Measurements from ENCODE around the gene STK11.

STK11 gene

DNA sequence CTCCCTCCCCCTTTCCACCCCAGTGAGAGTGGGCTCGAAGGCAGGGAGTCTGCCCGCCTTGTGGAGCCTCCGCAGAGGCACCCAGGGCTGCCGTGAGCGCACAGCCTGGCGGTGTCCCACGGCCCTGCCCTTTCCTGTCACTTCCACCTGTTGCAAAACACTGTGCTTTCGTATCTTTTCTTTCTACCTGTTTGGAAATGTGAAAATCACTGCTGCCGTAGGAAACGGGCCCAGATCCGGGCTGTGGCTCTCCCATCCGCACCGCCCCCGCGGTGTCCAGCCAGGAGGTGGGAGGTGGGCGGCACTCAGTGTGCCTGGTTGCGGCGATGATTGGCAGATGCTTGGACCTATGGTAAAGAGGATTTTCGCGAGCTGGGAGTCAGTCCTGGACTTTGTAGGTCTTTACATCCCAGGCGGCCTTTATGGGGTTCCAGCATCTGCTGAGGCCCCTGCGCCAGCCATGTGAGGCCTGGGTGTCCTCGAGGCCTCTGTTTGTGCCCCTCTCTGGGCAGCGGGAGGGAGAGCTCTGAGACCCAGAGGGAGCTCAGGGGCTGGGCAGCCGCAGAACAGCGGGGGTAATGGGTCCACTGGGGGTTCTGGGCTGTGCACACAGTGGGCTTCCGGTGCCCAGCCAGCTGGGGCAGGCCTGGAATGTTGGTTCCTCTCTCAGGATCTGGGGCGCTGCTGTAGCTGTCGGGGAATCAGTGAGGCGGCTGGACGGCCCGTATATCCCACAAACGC lies 6.1 kb downstream of the STK11 start:
- no peak for DNase-seq

DNA sequence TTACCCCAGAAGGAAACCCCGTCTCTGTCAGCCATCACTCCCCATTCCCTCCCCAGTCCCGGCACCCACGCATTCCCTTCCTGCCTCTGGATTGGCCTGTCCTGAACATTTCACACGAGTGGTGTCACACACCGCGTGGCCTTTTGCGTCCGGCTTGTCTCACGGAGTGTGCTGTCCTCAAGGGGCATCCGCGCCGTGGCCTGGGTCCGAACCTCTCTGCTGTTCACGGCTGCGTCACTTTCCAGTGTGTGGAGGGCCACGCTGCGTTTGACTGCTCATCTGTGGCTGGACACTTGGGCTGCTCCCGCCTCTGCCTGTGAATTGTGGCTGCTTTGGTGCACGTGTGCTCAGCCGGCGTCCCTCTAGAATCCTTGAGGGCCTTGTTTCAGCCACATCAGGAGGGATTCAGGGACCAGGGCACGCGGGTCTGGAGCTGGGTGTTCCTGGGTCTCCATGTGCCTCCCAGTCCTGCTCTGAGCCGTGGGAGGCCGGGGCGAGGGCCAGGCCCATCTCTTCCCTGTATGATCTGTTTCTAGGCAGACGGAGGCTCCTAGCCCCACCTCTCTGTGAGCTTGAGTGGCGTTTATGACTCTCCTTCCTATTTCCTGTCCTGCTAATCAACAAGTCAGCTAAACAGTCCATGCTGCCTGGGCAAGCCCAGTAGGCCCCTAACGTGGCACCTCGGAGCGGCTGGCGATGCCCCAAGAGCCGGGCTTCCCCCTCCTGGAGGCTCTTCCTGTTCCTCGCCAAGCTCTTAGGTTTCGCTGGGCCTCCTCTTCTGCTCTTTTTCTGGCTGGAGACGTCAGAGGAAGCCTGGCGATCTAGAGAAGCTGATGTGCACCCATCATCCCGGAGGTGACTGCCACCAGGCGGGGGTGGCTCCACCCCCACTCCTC lies 8.1 kb downstream of the STK11 start:
- DNase-seq: no peak

DNA sequence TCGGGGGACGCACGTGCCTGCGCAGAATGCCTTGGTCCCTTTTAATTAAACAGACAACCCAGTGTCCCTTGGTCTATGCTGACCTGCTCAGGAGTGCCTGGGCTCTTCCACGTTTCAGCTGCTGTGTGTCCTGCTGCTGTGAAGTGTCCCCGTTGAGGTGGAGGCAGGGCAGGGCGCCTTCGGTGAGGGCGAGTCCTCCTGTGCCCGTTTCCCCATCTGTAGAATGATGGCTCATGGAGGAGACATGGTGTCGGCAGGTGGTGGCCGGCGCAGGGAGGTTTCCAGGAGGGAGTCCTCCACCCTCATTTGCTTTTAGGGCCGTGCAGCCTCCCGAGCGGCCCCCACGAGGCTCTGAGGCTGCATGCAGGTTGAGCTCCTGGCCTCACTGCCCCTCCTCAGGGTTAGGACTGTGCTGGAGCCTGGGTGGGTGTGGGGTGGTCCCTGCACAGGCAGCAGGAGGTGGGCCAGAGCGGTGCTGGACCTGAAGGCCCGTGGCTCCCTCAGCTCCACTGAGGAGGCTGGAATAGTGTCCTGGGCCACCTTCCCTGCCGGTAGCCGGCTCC lies 8.8 kb downstream of the STK11 start:
- DNase-seq: no peak

DNA sequence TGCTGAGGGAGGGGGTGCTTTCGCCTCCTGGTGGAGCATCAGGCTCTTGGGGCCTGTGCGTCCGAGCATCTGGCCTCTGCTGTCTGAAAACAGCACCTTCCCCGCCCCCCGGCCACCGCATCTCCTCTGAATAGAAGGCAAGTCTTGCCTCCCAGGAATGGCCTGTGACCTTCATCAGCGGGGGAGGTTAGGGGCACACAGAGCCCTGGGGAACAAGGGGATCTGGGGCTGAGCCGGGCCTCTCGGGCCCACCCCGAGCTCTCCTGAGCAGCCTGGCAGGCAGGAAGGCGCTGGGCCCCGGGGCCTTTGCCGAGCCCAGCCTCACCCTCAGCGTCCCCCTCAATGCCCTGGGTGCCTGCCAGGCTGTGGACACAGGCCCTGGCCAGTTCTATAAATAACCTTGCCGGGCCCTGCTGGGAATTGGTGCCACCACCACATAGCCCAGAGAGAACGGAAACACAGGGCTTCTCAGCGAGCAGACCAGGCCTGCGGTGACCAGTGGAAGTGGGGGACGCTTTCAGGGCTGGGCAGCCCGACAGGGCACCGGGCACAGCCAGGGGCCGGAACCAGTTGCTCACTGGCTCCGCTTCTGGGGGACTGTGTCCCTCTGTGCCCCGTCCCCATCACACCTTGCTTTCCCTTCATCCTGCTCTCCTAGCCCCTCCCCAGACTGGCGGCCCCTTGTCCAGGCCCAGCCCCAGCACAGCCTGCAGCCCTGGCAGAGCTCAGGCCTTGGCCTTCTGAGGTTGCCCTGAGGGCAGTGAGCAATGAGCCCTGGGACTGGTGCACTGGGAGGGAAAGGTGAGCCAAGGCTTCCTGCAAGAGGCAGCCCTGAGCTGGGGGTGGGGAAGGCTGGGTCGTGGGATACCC lies 9.5 kb downstream of the STK11 start:
- DNase-seq: no peak

DNA sequence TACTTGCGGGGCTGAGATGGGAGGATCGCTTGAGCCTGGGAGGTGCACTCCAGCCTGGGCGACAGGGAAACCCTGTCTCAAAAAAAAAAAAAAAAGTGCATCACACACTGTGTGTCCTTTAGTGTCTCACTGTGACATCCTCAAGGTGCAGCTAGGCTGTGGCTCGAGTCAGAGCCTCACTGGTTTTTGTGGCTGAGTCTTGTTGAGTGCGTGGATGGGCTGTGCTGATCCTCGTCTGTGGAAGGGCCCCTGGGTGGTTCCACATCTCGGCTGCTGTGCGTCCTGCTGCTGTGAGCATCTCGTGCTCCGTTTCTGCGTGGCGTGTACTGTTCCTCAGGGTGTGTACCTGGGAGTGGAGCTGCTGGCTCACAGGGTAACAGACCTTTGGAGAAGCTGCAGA lies 11.2 kb downstream of the STK11 start:
- DNase-seq: no peak

DNA sequence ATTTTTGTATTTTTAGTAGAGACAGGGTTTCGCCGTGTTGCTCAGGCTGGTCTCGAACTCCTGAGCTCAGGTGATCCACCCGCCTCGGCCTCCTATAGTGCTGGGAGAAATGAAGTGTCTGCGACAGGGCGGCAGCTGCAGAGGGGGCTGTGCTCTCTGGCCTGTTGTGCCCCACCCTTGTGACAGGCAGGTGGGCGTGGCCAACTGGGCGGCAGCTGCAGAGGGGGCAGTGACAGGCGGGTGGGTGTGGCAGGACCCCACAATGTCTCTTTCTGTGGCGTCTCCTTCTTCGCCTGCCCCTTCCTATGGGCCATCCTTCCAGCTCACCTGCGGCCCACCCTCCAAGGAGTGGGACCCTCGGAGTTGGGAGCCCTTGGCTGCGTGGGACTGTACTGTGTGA lies 11.8 kb downstream of the STK11 start:
- DNase-seq: no peak

DNA sequence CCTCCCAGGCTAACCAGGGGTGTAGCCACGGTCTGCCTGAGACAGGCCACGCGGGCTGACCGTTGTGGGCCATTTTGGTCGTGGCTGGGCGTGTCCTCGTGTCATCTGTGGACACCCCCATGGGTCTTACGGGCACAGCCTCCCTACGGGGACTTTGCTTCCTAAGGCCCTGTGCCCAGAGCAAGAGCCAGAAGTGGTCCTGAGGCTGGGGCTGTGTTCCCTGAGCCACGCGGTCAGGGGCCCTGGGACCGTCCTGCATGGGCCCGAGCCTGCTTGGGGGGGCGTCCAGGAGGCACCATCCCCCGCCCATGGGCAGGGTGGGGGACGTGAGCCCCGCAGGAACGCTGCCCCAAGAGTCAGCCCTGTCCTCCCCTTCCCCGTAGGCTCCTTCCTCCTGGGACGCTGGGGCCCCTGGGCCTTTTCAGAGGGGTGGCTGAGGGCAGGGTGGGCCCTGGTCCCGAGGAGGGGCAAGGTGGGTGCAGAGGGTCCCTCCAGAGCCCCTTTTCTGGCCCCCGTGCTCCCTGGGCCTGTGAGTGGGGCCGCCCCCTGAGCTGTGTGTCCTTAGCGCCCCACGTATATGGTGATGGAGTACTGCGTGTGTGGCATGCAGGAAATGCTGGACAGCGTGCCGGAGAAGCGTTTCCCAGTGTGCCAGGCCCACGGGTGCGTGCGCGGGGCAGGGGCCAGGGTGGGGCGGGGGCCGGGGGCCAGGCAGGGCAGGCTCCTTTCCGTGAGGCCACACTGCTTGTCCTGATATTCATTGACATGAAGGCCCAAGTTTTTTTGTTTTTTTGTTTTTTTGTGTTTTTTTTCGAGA lies 13.4 kb downstream of the STK11 start:
- no peak for DNase-seq

DNA sequence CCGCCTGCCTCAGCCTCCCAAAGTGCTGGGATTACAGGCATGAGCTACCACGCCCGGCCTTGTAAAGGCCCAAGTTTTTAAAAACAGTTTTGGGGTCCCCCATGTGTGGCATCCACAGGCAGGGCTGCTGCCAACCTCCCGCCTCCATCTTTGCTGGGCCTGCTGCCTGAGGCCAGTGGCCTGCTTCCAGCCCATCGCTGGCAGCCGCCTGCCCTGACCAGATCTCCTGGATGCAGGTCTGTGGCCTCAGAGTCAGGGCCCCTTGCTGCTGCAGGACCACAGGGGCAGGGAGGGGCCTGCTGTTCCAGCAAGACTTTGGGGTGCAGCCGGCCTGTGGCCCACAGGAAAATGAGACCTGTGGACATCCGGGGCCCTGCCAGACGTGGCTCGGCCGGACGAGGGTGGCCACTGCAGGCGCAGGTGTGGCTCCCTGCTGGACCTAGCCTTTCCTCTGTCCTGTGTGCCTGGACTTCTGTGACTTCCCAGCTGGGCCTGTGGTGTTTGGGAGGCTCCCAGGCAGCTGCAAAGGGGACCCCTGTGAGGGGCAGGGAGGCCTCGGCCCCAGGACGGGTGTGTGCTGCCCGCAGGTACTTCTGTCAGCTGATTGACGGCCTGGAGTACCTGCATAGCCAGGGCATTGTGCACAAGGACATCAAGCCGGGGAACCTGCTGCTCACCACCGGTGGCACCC lies 14.4 kb downstream of the STK11 start:
- DNase-seq: no peak

DNA sequence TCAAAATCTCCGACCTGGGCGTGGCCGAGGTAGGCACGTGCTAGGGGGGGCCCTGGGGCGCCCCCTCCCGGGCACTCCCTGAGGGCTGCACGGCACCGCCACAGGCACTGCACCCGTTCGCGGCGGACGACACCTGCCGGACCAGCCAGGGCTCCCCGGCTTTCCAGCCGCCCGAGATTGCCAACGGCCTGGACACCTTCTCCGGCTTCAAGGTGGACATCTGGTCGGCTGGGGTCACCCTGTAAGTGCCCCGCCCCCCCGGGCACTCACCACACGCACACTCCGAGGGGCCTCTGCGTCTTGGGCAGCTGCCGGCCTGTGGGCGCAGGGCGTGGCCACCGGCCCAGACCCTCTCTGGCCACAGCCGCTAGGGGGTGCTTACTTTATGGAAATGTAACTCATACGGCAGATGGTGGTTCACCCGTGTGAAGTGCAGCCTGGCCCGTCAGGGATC lies 14.9 kb downstream of the STK11 start:
- DNase-seq: no peak

DNA sequence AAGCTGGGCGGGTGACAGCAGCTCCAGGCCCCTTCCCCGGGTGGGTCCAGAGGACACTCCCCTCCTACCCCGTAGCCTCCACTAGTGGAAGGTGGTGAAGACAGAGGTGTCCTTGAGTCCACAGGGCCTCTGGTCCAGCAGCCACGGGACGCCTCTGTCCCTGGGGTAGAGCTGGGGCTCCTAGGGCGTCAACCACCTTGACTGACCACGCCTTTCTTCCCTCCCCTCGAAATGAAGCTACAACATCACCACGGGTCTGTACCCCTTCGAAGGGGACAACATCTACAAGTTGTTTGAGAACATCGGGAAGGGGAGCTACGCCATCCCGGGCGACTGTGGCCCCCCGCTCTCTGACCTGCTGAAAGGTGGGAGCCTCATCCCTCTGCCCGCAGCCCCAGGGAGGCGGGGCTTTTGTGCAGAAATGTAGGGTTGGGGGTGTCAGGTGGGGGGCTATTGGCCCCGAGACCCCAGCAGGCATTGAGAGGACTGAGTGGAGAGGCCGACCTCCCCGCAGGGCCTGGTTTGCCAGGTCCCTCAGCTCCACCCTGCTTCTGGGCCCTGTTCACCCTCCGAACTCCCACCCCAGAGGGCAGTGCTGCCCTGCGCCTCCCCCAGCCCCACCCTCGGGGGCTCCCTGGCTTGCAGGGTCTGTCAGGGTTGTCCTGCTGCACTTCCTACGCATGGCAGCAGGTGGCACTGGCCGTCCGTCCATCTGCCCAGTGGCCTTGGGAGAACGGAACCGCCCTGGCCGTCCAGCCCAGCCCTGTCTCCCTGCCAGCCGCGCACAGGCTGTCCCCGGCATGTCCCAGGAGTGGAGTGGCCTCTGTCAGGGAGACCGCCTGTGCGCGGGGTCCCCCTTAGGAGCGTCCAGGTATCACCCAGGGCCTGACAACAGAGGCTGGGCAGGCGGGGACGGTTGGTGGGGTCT lies 15.7 kb downstream of the STK11 start:
- no peak for DNase-seq

DNA sequence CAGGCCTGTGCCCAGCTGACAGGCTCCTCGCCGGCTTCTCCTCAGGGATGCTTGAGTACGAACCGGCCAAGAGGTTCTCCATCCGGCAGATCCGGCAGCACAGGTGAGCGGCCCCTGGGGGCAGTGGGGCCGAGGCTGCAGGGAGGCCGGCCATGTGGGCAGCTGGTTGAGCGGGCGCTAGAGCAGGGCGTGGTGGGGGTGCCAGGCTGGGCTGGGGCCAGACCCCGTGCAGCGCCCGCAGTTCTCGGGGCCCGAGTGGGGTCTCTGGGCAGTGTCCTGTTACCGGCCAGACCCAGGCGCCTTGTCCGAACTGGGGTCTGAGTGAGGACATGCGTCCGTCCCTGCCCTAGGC lies 16.3 kb downstream of the STK11 start:
- no peak for DNase-seq

DNA sequence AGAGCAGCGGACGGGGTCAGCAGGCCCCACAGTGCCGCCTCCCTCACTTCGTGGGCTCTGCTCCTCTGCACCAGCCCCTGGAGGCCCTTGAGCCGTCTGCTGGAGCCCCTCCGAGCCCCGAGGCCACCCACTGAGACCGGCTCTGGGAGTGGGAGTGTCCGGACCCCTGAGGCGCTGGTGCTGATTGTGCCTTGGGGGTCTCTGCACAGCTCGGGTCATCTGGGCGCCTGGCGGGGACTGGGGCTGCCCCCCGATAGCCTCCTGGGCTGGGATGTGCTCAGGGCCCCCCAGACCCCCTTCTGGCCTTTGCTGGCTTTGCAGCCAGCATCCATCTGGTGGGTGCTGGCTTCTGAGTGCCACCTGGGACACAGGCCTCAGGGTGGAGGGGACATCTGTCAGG lies 16.8 kb downstream of the STK11 start:
- DNase-seq: no peak

DNA sequence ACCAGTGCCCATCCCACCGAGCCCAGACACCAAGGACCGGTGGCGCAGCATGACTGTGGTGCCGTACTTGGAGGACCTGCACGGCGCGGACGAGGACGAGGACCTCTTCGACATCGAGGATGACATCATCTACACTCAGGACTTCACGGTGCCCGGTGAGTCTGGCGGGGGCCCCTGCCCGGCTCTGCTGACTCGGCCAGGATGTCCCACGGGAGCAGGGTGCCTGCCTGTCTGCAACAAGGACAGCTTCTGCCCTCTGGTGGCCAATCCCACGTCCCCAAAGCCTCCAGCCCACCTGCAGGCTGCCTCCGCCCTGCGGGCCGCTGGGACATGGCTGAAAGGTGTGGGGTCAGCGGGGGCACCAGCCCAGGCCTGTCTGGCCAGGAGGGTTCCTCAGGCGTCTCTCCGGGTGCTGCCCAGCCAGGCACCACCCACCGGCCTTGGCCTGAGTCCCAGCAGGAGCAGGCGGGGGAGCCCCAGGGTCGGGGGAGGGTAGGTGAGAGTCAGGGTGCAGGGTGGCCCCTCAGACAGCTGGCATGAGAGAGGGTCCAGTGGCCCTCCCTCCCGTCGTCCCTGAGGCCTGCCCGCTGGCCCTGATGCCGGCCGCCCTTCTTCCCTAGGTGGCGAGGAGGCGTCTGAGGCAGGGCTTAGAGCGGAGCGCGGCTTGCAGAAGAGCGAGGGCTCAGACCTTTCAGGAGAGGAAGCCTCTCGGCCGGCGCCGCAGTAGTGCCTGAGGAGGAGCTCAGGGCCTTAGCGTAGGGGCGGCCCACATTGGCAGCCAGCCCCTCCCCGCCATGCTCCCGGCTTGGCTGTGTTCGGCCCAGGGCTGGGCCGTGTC lies 17.7 kb downstream of the STK11 start:
- DNase-seq: no peak

DNA sequence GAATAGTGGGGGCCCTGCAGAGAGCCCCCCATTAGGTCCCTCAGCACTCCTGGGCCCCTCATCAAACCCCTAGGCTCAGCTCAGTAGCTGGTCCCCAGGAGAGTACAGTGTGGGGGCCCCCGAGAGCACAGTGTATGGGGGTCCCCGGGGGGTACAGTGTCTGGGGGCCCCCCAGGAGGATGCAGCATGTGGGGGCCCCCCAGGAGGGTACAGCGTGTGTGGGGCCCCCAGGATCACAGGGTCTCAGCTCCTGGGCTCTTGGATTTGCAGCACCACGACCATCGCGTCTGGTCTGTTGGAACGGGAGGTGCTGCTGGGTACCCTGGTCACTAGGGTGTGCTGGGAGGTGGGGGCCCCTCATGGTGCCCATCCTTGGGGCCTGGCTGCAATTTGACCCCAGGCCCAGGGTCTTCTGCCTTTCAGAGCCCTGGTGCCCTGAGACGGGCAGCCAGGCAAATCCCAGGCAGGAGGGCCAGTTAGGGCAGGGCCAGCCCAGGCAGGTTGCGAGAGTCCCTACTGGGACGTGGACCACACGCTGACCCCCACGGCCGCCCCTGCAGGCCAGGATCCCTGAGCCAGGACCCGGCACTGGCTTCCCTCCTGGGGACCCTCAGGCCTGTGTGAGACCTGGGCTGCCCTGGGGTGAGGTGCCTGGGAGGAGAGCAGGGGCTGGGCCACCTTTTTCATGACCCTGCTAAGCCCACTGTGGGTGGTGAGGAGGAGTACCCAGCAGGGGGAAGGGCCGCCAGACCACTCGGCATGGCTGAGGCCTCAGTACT lies 18.7 kb downstream of the STK11 start:
- no peak for DNase-seq

DNA sequence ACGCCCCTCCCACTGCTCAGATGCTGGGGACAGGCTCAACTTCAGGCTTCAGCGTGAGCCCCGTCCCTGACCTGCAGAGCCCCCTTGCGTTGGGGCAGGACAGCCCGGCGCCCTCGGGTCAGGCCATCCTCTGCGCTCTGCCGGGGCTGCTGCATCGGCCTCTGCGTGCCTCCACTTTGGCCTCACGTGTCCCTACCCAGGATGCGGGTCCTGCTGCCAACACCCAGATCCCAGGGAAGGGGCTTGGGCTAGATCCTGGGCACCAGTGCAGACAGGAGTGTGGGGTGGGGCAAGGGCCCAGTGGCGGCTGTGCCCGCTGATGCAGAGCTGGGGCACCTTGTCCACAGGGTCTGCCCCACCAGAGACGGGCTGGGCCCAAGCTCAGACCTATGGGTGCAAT lies 19.3 kb downstream of the STK11 start:
- no peak for DNase-seq

DNA sequence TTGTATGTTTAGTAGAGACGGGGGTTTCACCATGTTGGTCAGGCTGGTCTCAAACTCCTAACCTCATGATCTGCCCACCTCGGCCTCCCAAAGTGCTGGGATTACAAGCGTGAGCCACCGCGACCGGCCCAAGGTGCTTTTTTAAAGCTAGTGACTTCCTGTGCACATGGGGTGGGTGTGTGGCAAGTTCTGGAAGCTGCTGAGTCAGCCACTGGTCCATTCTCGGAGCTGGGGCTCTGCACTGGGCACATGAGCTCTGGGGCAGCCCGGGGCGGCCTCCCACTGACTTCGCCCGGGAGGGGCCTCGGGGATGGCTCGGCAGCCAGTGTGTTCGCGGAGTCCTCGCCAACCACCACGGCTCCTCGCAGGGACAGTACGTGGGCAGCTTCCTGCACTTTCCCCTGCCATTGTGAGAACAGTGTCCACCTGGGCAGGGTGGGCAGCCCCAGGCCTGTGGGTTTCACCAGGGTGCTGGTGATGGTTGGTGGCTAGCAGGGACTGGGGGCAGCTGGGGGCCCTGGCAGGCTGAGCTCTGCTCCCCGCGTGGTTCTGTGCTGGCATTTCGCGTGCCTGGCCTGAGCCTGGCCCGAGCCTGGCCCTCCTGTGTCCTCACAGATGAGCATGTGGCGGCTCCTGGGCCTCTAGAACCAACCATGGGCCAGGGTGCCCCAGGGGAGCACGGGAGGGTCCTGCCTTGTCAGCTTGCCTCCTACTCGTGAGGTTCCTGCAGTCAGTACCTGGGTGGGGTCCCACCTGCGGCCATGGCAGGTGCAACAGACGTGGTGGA lies 20.1 kb downstream of the STK11 start:
- DNase-seq: no peak

DNA sequence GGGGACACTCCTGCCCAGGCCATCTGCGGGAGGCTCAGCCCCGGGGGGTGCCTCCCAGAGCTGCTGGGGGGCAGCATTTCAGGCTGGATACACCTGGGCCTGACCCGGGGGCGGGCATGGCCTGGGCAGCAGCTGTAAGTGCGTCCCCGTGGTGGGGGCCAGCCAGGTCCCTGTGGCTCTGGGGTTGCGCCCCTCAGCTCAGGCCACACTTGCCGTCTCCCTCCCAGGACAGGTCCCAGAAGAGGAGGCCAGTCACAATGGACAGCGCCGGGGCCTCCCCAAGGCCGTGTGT lies 20.6 kb downstream of the STK11 start:
- no peak for DNase-seq
